GM12878 (cell line): ENCODE measurements around the gene FHOD3. TPM values are rescaled to one million over a fixed set of nuclear protein-coding genes. Genes with fewer than 3 reads are reported as not detected.

Experiments used
- ATAC-seq: fragments of 200-7000 bp; cut with Tn5 transposase; 3 replicates; pipeline ENCODE4 v1.9.1; 2020; ENCODE audit warnings: mild to moderate bottlenecking, moderate library complexity
- BruUV-seq: library from RNA; stranded (reverse); fragments of 400-500 nt; replicated peaks from 2 replicates; lab custom pipeline; 2021; lab: Mats Ljungman, UMichigan
- CTCF ChIA-PET: fragments of 300-600 bp; sonication (Branson Sonifier 250); formaldehyde crosslinking; extraction: SDS; loops from one replicate; lab custom pipeline; 2021; ENCODE audit warnings: inconsistent platforms; lab: Yijun Ruan, JAX
- POLR2A ChIA-PET: fragments of 350-600 bp; formaldehyde crosslinking; extraction: SDS; loops from one replicate; lab custom pipeline; 2021; ENCODE audit warnings: inconsistent platforms; lab: Charles Lee
- RAD21 ChIA-PET: fragments of 300-600 bp; sonication (Branson Sonifier 250); formaldehyde crosslinking; loops from one replicate; lab custom pipeline; 2023; ENCODE audit warnings: antibody characterized with exemption; ENCODE audit not compliant: unreplicated experiment; lab: Charles Lee
- SMC1A ChIA-PET: fragments of 300-600 bp; sonication (Branson Sonifier 250); formaldehyde crosslinking; loops from one replicate; lab custom pipeline; 2023; ENCODE audit not compliant: unreplicated experiment, uncharacterized antibody; lab: Charles Lee
- DNase-seq: peaks from one replicate; pipeline ENCODE4 v3.0.0-alpha.2; 2011; ENCODE audit warnings: low read depth, low spot score
- FAIRE-seq: peaks from 3 replicates; lab custom pipeline; 2011; peaks lifted over from hg19 to GRCh38; lab: Jason Lieb, UNC
- H2AFZ ChIP-seq: 2 replicates; pipeline ENCODE4 v1.6.0; 2011; ENCODE audit warnings: low read depth, low read length, control low read depth; ENCODE audit not compliant: control insufficient read depth
- H3K27ac ChIP-seq: 2 replicates; pipeline ENCODE4 v1.5.1; 2011; ENCODE audit warnings: control low read depth; ENCODE audit not compliant: control insufficient read depth, insufficient read depth
- H3K27me3 ChIP-seq, 2 experiments: replicated peaks in 1 of 2; 2 replicates each; pipeline versions ENCODE4 v1.6.0 to v1.6.1; 2011; ENCODE audit warnings: low read length in 1 of 2; ENCODE audit not compliant: control insufficient read depth in 2 of 2, insufficient read depth in 2 of 2
- H3K36me3 ChIP-seq, 2 experiments: 2 replicates each; pipeline ENCODE4 v1.5.1; 2011; ENCODE audit warnings: low read length in 1 of 2; ENCODE audit not compliant: control insufficient read depth in 2 of 2, insufficient read depth in 2 of 2
- H3K4me1 ChIP-seq: 2 replicates; pipeline ENCODE4 v1.6.1; 2011; ENCODE audit warnings: mild to moderate bottlenecking, low read length, moderate library complexity, mixed read lengths; ENCODE audit not compliant: control insufficient read depth, insufficient read depth
- H3K4me2 ChIP-seq: 2 replicates; pipeline ENCODE4 v1.6.0; 2011; ENCODE audit warnings: control low read depth; ENCODE audit not compliant: control insufficient read depth, insufficient read depth
- H3K4me3 ChIP-seq: fragments of 200-600 bp; sonication (generic); 2 replicates; pipeline ENCODE4 v1.5.1; 2016
- H3K79me2 ChIP-seq: 2 replicates; pipeline ENCODE4 v1.6.0; 2011; ENCODE audit warnings: low read length; ENCODE audit not compliant: control insufficient read depth, insufficient read depth
- H3K9ac ChIP-seq: 2 replicates; pipeline ENCODE4 v1.8.0; 2011; ENCODE audit warnings: low read length, control low read depth, mixed read lengths; ENCODE audit not compliant: control insufficient read depth, insufficient read depth
- H3K9me3 ChIP-seq: replicated peaks from 3 replicates; pipeline ENCODE4 v1.5.1; 2011; ENCODE audit warnings: mild to moderate bottlenecking, low read length; ENCODE audit not compliant: control insufficient read depth, insufficient read depth
- H4K20me1 ChIP-seq: 2 replicates; pipeline ENCODE4 v1.6.0; 2011; ENCODE audit not compliant: control insufficient read depth, insufficient read depth
- ATF7 ChIP-seq: fragments of 450-650 bp; IDR thresholded peaks from 2 replicates; pipeline ENCODE4 v1.6.1; 2016; ENCODE audit warnings: low read depth, mild to moderate bottlenecking
- BACH1 ChIP-seq: fragments of 450-650 bp; IDR thresholded peaks from 2 replicates; pipeline ENCODE4 v1.6.1; 2017; ENCODE audit warnings: mild to moderate bottlenecking, borderline replicate concordance
- ESRRA ChIP-seq: IDR thresholded peaks from 2 replicates; pipeline ENCODE4 v1.6.1; 2012; ENCODE audit warnings: mild to moderate bottlenecking, low read length, improper control_type of control experiment
- FOXK2 ChIP-seq: fragments of 450-650 bp; IDR thresholded peaks from 2 replicates; pipeline ENCODE4 v1.6.1; 2017; ENCODE audit warnings: mild to moderate bottlenecking, moderate library complexity
- IKZF2 ChIP-seq, 2 experiments: fragments of 450-650 bp; IDR thresholded peaks; 2 replicates each; pipeline ENCODE4 v1.6.1; 2017; ENCODE audit warnings: mild to moderate bottlenecking in 2 of 2, moderate library complexity in 2 of 2
- LARP7 ChIP-seq: fragments of 450-650 bp; IDR thresholded peaks from 2 replicates; pipeline ENCODE4 v1.6.1; 2017; ENCODE audit warnings: mild to moderate bottlenecking
- MTA2 ChIP-seq: fragments of 450-650 bp; IDR thresholded peaks from 2 replicates; pipeline ENCODE4 v1.6.1; 2016; ENCODE audit warnings: low read depth, mild to moderate bottlenecking, moderate library complexity
- RFX5 ChIP-seq: IDR thresholded peaks from 2 replicates; pipeline ENCODE4 v1.6.1; 2011; ENCODE audit warnings: low read depth, low read length, improper control_type of control experiment
- RUNX3 ChIP-seq: IDR thresholded peaks from 2 replicates; pipeline ENCODE4 v1.6.1; 2012; ENCODE audit warnings: low read length, inconsistent platforms
- SIN3A ChIP-seq: IDR thresholded peaks from 2 replicates; pipeline ENCODE4 v1.6.1; 2012; ENCODE audit warnings: low read depth, low read length, improper control_type of control experiment
- SMAD1 ChIP-seq: fragments of 450-650 bp; IDR thresholded peaks from 2 replicates; pipeline ENCODE4 v1.6.1; 2018; ENCODE audit warnings: mild to moderate bottlenecking, low read depth; ENCODE audit not compliant: partially characterized antibody
- TAF1 ChIP-seq: IDR thresholded peaks from 2 replicates; pipeline ENCODE4 v1.6.1; 2011; ENCODE audit warnings: mild to moderate bottlenecking, low read depth, low read length, borderline replicate concordance
- ZNF622 ChIP-seq: fragments of 450-650 bp; IDR thresholded peaks from 2 replicates; pipeline ENCODE4 v1.6.1; 2017; ENCODE audit warnings: mild to moderate bottlenecking, inconsistent platforms
- ZSCAN29 ChIP-seq: fragments of 450-650 bp; IDR thresholded peaks from 2 replicates; pipeline ENCODE4 v1.6.1; 2017; ENCODE audit warnings: mild to moderate bottlenecking, moderate library complexity
- WGBS: methylation state at CpG from one replicate; pipeline ENCODE4 v1.1.6; 2016; ENCODE audit warnings: low lambda C conversion rate; ENCODE audit not compliant: insufficient replicate concordance, insufficient coverage; ENCODE audit errors: missing lambda C conversion rate; 5-methylcytosine and 5-hydroxymethylcytosine counted together
- in situ Hi-C: fragments of 300-500 bp; cut with MboI; formaldehyde crosslinking; loops from 9 replicates; pipeline ENCODE4 v1.14.3; 2018; ENCODE audit warnings: mixed read lengths
- intact Hi-C: fragments of 100-400 bp; cut with micrococcal nuclease; formaldehyde crosslinking; loops from one replicate; pipeline ENCODE4 v1.14.2; 2022; ENCODE audit not compliant: unreplicated experiment
- polyA plus RNA-seq, 11 experiments: library from polyadenylated mRNA; depleted of rRNA in 4 of 11; unstranded in 6 of 11; stranded (reverse) in 5 of 11; fragments of >200 nt; fragmentation: Nextera tagmentation in 4 of 11; fragmentation: Illumina TruSeq in 1 of 11; extraction: Ambion mirVana in 4 of 11; extraction: Trizol in 1 of 11; gene quantifications; 1 replicate in 1 of 11; 2 replicates in 10 of 11; pipeline versions ENCODE4 v1.2.1 to v1.2.3, GENCODE V29; 2011 to 2016; ENCODE audit warnings: inconsistent platforms in 2 of 11, missing spikeins in 2 of 11, low read depth in 1 of 11
- total RNA-seq, 4 experiments: library from RNA; depleted of rRNA in 3 of 4; stranded (reverse); fragments of >200 nt in 3 of 4; fragmentation: Illumina TruSeq in 1 of 4; extraction: Trizol in 1 of 4; gene quantifications; 2 replicates each; pipeline versions ENCODE4 v1.2.1 to v1.2.3, GENCODE V29; 2013 to 2021
- TF ChIP-seq, protein P1 (sequence below): IDR thresholded peaks from 2 replicates; pipeline ENCODE4 v1.6.1; 2012; ENCODE audit warnings: low read depth, low read length, improper control_type of control experiment
- TF ChIP-seq, protein P2 (sequence below): fragments of 450-650 bp; formaldehyde crosslinking; IDR thresholded peaks from 2 replicates; pipeline ENCODE4 v1.5.0; 2022; ENCODE audit warnings: mild to moderate bottlenecking, missing genetic modification characterization
- TF ChIP-seq, protein P3 (sequence below): IDR thresholded peaks from 2 replicates; pipeline ENCODE4 v1.6.1; 2011; ENCODE audit warnings: low read depth, mild to moderate bottlenecking, low read length, moderate library complexity, borderline replicate concordance; ENCODE audit errors: extremely low read depth
- TF ChIP-seq, protein P4 (sequence below): IDR thresholded peaks from 2 replicates; pipeline ENCODE4 v1.6.1; 2011; ENCODE audit warnings: low read depth, low read length, improper control_type of control experiment, borderline replicate concordance

FHOD3 gene
- total and polyA plus RNA-seq, 10 of the 15 experiments (the other 5 are each of a cell fraction or from before 2014, with no cell fraction given): 0.77 to 26.7 (median 10.4) TPM

DNA sequence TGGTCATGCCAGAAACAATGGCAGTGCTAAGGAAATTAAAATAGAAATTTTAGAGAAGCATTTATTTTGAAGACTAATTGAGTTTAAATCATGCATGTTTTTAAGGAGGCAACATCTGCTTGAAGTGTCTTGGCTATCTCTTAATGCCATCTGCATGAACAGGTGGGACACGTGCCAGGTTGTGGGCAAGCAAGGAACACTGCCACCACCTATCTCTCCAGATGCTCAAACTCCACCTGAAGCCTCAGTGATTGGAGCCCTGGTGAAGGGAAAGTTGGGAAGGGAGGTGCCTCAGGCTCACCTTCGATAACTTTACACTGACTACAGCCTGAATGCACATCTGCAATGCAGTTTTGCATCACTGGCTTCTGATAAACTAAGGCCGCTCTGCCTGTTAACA lies 439.8 kb downstream of the FHOD3 start (continued):
- TF ChIP-seq SMAD1 (no peak), BACH1 (no peak)

DNA sequence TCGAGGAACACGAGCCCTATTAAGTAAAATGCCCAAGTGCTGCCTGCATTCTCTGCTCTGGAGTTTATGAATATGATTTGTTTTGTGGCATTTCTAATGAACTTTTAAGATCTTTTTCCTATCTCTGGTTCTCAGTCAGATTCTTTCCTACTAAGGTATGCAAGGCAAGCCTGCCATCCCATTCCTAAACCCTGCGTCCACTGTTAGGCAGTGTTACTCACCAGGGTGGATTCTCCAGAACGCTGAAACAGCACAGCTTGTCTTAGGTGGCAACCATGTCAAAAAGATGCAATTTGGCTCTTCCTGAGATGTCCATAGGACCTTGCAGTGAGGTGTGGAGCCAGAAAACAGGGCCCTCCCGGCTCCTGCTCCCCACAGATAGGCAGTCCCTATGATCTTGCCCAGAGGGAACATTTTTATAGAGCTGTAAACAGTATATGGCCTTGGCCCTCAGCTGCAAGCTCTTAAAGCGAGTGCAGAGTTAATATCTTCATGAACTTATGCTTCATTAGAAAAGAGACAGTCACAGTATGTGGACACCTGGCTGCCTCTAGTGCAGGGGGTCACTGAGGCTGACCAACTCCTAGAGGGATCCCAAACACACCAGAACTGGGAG lies 446.9 kb downstream of the FHOD3 start:
- Histone ChIP-seq H3K4me1 (peaks cover 2% of the 10 kb centered on the region), H3K79me2 (no peaks in the 10 kb centered on the region), H3K27me3 (no peaks in the 10 kb centered on the region), H3K9me3 (no peaks in the 10 kb centered on the region; the same call in 2 of the 3 replicates), H3K4me3 (no peak overlapping the region), H3K36me3 (no peaks in the 10 kb centered on the region; a peak in 1 of 4 replicates), H3K4me2 (no peak overlapping the region), H3K27ac (no peak overlapping the region), H2AFZ (no peak overlapping the region), H4K20me1 (no peaks in the 10 kb centered on the region), H3K9ac (no peak overlapping the region)
- FAIRE-seq (no peak), DNase-seq (no peak), ATAC-seq (no peak)
- RAD21 ChIA-PET: interaction anchor here (0.6 kb wide), 1 partner anchor 632 kb away, joined by 3 read pairs; no protein-coding TSS in a partner anchor
- intact Hi-C loops (no loop called here), in situ Hi-C loops (no loop called here)
- POLR2A ChIA-PET: no interaction called here
- SMC1A ChIA-PET: no interaction called here
- CTCF ChIA-PET: no interaction called here
- no TSS peak for BruUV-seq
- 56% methylated on average over 6 of the region's 6 CpGs for WGBS
- no peak for TF ChIP-seq LARP7
- TF ChIP-seq ZSCAN29: no peak
- TF ChIP-seq, protein P1, sequence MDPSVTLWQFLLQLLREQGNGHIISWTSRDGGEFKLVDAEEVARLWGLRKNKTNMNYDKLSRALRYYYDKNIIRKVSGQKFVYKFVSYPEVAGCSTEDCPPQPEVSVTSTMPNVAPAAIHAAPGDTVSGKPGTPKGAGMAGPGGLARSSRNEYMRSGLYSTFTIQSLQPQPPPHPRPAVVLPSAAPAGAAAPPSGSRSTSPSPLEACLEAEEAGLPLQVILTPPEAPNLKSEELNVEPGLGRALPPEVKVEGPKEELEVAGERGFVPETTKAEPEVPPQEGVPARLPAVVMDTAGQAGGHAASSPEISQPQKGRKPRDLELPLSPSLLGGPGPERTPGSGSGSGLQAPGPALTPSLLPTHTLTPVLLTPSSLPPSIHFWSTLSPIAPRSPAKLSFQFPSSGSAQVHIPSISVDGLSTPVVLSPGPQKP: no peak
- no peak for TF ChIP-seq SMAD1
- TF ChIP-seq TAF1: no peak
- no peak for TF ChIP-seq RUNX3
- no peak for TF ChIP-seq IKZF2 (IDR thresholded peaks at IDR 0.05)
- no peak for TF ChIP-seq ZNF622
- TF ChIP-seq, protein P2, sequence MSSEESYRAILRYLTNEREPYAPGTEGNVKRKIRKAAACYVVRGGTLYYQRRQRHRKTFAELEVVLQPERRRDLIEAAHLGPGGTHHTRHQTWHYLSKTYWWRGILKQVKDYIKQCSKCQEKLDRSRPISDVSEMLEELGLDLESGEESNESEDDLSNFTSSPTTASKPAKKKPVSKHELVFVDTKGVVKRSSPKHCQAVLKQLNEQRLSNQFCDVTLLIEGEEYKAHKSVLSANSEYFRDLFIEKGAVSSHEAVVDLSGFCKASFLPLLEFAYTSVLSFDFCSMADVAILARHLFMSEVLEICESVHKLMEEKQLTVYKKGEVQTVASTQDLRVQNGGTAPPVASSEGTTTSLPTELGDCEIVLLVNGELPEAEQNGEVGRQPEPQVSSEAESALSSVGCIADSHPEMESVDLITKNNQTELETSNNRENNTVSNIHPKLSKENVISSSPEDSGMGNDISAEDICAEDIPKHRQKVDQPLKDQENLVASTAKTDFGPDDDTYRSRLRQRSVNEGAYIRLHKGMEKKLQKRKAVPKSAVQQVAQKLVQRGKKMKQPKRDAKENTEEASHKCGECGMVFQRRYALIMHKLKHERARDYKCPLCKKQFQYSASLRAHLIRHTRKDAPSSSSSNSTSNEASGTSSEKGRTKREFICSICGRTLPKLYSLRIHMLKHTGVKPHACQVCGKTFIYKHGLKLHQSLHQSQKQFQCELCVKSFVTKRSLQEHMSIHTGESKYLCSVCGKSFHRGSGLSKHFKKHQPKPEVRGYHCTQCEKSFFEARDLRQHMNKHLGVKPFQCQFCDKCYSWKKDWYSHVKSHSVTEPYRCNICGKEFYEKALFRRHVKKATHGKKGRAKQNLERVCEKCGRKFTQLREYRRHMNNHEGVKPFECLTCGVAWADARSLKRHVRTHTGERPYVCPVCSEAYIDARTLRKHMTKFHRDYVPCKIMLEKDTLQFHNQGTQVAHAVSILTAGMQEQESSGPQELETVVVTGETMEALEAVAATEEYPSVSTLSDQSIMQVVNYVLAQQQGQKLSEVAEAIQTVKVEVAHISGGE (CRISPR knock-in tag): no peak
- TF ChIP-seq ESRRA: no peak
- TF ChIP-seq, protein P3, sequence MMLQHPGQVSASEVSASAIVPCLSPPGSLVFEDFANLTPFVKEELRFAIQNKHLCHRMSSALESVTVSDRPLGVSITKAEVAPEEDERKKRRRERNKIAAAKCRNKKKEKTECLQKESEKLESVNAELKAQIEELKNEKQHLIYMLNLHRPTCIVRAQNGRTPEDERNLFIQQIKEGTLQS: no peak
- no peak for TF ChIP-seq ATF7
- no peak for TF ChIP-seq FOXK2
- no peak for TF ChIP-seq MTA2
- no peak for TF ChIP-seq RFX5
- no peak for TF ChIP-seq SIN3A
- TF ChIP-seq, protein P4, sequence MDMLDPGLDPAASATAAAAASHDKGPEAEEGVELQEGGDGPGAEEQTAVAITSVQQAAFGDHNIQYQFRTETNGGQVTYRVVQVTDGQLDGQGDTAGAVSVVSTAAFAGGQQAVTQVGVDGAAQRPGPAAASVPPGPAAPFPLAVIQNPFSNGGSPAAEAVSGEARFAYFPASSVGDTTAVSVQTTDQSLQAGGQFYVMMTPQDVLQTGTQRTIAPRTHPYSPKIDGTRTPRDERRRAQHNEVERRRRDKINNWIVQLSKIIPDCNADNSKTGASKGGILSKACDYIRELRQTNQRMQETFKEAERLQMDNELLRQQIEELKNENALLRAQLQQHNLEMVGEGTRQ: no peak
